K562 (cell line): ENCODE data around the gene RBBP7. TPM values are rescaled to one million over a fixed set of nuclear protein-coding genes. Genes with fewer than 3 reads are reported as not detected.

Experiments used
- ARID2 ChIP-seq: fragments of 450-650 bp; IDR thresholded peaks from 2 replicates; pipeline ENCODE4 v1.6.1; 2017; ENCODE audit warnings: antibody characterized with exemption, mild to moderate bottlenecking
- ATF7 ChIP-seq: fragments of 450-650 bp; IDR thresholded peaks from 2 replicates; pipeline ENCODE4 v1.7.1; 2014; ENCODE audit warnings: mild to moderate bottlenecking, moderate library complexity
- BCL6 ChIP-seq: fragments of 250-450 bp; sonication (Bioruptor Pico); IDR thresholded peaks from 2 replicates; pipeline ENCODE4 v1.4.0; 2020
- BMI1 ChIP-seq: fragments of 150-350 bp; IDR thresholded peaks from 2 replicates; pipeline ENCODE4 v1.6.1; 2014; ENCODE audit warnings: low read length
- CTBP1 ChIP-seq: fragments of 450-650 bp; IDR thresholded peaks from 2 replicates; pipeline ENCODE4 v1.6.1; 2016; ENCODE audit warnings: borderline replicate concordance
- ETV1 ChIP-seq: fragments of 450-650 bp; conservative IDR thresholded peaks from 2 replicates; pipeline ENCODE4 v1.6.1; 2016; ENCODE audit warnings: missing genetic modification characterization, control low read depth, low read depth, missing compliant biosample characterization
- MAFF ChIP-seq: IDR thresholded peaks from 2 replicates; pipeline ENCODE4 v1.6.1; 2012; ENCODE audit warnings: low read length, improper control_type of control experiment
- MAFK ChIP-seq: IDR thresholded peaks from 2 replicates; pipeline ENCODE4 v1.6.1; 2011; ENCODE audit warnings: low read length, improper control_type of control experiment
- MBD2 ChIP-seq: sonication (generic); IDR thresholded peaks from 2 replicates; pipeline ENCODE4 v1.6.1; 2016; ENCODE audit warnings: low read depth, borderline replicate concordance
- MTA1 ChIP-seq: fragments of 450-650 bp; IDR thresholded peaks from 2 replicates; pipeline ENCODE4 v1.6.1; 2017; ENCODE audit warnings: borderline replicate concordance
- TBP ChIP-seq: optimal IDR thresholded peaks from 2 replicates; pipeline ENCODE3; 2011; ENCODE audit warnings: low read depth, low read length, improper control_type of control experiment
- polyA plus RNA-seq, 8 experiments: library from polyadenylated mRNA; depleted of rRNA in 4 of 8; stranded (reverse) in 5 of 8; unstranded in 3 of 8; fragments of >200 nt; fragmentation: Nextera tagmentation in 2 of 8; fragmentation: Illumina TruSeq in 1 of 8; extraction: Ambion mirVana in 2 of 8; extraction: Trizol in 1 of 8; gene quantifications; 2 replicates each; pipeline versions ENCODE4 v1.2.1 to v1.2.3, GENCODE V29; 2011 to 2014; ENCODE audit warnings: inconsistent platforms in 1 of 8, missing spikeins in 1 of 8
- total RNA-seq, 7 experiments: library from RNA; depleted of rRNA in 6 of 7; stranded (reverse); fragments of >200 nt in 6 of 7; fragmentation: Illumina TruSeq in 2 of 7; extraction: Trizol in 2 of 7; gene quantifications; 2 replicates each; pipeline versions ENCODE4 v1.2.1 to v1.2.3, GENCODE V29; 2011 to 2021; ENCODE audit warnings: low replicate concordance in 1 of 7
- TF ChIP-seq, protein P1 (sequence below), 2 experiments: fragments of 450-650 bp; formaldehyde crosslinking in 1 of 2; IDR thresholded peaks; 2 replicates each; pipeline versions ENCODE4 v1.4.0 to v1.6.1; 2014 to 2020; ENCODE audit warnings: mild to moderate bottlenecking in 2 of 2, borderline replicate concordance in 1 of 2, low read depth in 1 of 2
- TF ChIP-seq, protein P2 (sequence below): sonication (generic); formaldehyde crosslinking; IDR thresholded peaks from 2 replicates; pipeline ENCODE4 v1.8.0; 2022; ENCODE audit warnings: missing genetic modification reagents, mild to moderate bottlenecking, moderate library complexity, borderline replicate concordance
- TF ChIP-seq, protein P3 (sequence below): fragments of 450-650 bp; formaldehyde crosslinking; IDR thresholded peaks from 2 replicates; pipeline ENCODE4 v1.4.0; 2022; ENCODE audit warnings: mild to moderate bottlenecking, moderate library complexity
- TF ChIP-seq, protein P4 (sequence below), 3 experiments: IDR thresholded peaks in 2 of 3; conservative IDR thresholded peaks in 1 of 3; 2 replicates each; pipeline ENCODE4 v1.5.1; 2011 to 2012; ENCODE audit warnings: low read length in 3 of 3, mild to moderate bottlenecking in 3 of 3, control low read depth in 2 of 3, improper control_type of control experiment in 1 of 3, inconsistent platforms in 1 of 3, low read depth in 1 of 3, mixed read lengths in 1 of 3, moderate library complexity in 1 of 3; ENCODE audit not compliant: insufficient read depth in 2 of 3

The RBBP7 gene
- total and polyA plus RNA-seq, 9 of the 15 experiments (the other 6 are each of a cell fraction or from before 2014, with no cell fraction given) = 79.0 to 364 (median 182) TPM

DNA sequence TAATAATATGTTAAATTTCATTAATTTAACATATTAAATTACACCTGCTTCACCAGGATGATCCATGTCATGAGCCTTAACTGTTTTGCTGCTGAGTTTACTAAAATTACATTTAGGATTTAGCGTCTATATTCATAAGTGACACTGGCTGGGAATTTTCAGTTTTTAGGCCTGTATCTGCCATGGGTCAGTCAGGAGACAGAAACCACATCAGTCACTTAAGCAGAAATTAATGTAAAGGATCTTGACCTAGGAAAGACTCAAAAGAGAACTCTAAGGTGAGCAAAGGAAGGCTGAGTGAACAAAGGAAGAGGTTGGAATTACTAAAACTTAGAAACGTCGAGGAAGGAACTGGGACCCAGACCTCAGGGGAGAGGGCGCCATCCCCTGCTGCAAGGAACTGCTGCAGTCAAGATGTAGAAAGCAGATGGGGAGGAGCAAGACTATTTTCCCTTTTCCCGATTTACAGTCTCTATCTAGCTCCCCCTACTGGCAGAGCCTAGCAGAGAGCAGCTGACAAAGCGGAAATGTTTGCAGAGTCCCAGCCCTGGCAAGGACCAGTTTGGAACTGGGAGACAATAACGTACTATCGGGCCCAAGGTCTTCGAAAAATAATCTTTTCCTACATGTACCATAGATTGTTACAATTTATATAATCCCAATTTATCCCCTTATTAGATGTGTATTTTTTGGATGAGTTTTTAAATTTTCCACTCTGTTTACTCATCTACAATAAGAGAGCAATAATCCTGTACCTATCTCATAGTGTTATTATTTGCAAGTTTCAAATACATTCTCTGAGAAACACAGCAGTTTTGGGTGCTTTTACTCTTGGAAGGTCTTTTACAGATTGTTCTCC is 22.6 kb upstream of the RBBP7 start (continued):
- TF ChIP-seq ETV1 (tag) (0 out of 2 replicates have a peak, but pooled peaks have one; percentile 20), CTBP1 (peak; percentile 39; the same call in 1 of the 2 replicates), BCL6 (CRISPR knock-in tag) (no peak), MAFF (peak; percentile 48; the same call in 1 of the 2 replicates), MTA1 (no peak), ATF7 (0 out of 2 replicates have a peak, but pooled peaks have one; percentile 10), BMI1 (peak; percentile 43; the same call in 1 of the 2 replicates), TBP (peak; percentile 14), MBD2 (no peak), MAFK (0 out of 2 replicates have a peak, but pooled peaks have one; percentile 8), ARID2 (0 out of 2 replicates have a peak, but pooled peaks have one; percentile 14)
- TF ChIP-seq, protein P1, sequence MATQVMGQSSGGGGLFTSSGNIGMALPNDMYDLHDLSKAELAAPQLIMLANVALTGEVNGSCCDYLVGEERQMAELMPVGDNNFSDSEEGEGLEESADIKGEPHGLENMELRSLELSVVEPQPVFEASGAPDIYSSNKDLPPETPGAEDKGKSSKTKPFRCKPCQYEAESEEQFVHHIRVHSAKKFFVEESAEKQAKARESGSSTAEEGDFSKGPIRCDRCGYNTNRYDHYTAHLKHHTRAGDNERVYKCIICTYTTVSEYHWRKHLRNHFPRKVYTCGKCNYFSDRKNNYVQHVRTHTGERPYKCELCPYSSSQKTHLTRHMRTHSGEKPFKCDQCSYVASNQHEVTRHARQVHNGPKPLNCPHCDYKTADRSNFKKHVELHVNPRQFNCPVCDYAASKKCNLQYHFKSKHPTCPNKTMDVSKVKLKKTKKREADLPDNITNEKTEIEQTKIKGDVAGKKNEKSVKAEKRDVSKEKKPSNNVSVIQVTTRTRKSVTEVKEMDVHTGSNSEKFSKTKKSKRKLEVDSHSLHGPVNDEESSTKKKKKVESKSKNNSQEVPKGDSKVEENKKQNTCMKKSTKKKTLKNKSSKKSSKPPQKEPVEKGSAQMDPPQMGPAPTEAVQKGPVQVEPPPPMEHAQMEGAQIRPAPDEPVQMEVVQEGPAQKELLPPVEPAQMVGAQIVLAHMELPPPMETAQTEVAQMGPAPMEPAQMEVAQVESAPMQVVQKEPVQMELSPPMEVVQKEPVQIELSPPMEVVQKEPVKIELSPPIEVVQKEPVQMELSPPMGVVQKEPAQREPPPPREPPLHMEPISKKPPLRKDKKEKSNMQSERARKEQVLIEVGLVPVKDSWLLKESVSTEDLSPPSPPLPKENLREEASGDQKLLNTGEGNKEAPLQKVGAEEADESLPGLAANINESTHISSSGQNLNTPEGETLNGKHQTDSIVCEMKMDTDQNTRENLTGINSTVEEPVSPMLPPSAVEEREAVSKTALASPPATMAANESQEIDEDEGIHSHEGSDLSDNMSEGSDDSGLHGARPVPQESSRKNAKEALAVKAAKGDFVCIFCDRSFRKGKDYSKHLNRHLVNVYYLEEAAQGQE (IDR thresholded peaks at IDR 0.05; ENCODE audit: borderline replicate concordance) = peak; percentile 51; the same call in 1 of the 2 replicates
- TF ChIP-seq, protein P1 (CRISPR knock-in tag; IDR thresholded peaks at IDR 0.05; ENCODE audit: low read depth) = no peak
- TF ChIP-seq, protein P2, sequence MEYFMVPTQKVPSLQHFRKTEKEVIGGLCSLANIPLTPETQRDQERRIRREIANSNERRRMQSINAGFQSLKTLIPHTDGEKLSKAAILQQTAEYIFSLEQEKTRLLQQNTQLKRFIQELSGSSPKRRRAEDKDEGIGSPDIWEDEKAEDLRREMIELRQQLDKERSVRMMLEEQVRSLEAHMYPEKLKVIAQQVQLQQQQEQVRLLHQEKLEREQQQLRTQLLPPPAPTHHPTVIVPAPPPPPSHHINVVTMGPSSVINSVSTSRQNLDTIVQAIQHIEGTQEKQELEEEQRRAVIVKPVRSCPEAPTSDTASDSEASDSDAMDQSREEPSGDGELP (CRISPR knock-in tag) = peak; percentile 48; the same call in 1 of the 2 replicates
- TF ChIP-seq, protein P3, sequence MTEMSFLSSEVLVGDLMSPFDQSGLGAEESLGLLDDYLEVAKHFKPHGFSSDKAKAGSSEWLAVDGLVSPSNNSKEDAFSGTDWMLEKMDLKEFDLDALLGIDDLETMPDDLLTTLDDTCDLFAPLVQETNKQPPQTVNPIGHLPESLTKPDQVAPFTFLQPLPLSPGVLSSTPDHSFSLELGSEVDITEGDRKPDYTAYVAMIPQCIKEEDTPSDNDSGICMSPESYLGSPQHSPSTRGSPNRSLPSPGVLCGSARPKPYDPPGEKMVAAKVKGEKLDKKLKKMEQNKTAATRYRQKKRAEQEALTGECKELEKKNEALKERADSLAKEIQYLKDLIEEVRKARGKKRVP (CRISPR knock-in tag) = no peak
- TF ChIP-seq, protein P4, sequence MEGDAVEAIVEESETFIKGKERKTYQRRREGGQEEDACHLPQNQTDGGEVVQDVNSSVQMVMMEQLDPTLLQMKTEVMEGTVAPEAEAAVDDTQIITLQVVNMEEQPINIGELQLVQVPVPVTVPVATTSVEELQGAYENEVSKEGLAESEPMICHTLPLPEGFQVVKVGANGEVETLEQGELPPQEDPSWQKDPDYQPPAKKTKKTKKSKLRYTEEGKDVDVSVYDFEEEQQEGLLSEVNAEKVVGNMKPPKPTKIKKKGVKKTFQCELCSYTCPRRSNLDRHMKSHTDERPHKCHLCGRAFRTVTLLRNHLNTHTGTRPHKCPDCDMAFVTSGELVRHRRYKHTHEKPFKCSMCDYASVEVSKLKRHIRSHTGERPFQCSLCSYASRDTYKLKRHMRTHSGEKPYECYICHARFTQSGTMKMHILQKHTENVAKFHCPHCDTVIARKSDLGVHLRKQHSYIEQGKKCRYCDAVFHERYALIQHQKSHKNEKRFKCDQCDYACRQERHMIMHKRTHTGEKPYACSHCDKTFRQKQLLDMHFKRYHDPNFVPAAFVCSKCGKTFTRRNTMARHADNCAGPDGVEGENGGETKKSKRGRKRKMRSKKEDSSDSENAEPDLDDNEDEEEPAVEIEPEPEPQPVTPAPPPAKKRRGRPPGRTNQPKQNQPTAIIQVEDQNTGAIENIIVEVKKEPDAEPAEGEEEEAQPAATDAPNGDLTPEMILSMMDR (IDR thresholded peaks at IDR 0.05 in 2 of 3, conservative IDR thresholded peaks at IDR 0.05 in 1 of 3; ENCODE audit: insufficient read depth in 2 of 3, low read depth in 1 of 3, low read length in 3 of 3) = peak; percentile 89 to 92 (median 92)
